Mucosa of rectum (tissue), 2 donors: ENCODE results near the gene CLPX.

Source experiments
- H3K27ac ChIP-seq, 2 donors: one replicate each; pipeline ENCODE4 v1.7.0; 2013; ENCODE audit warnings: inconsistent platforms in 2 of 2, low read depth in 2 of 2, low read length in 2 of 2
- H3K27me3 ChIP-seq, 2 donors: one replicate each; pipeline ENCODE4 v1.7.0; 2013; ENCODE audit warnings: low read length in 2 of 2; ENCODE audit not compliant: control insufficient read depth in 2 of 2, insufficient read depth in 2 of 2
- H3K36me3 ChIP-seq, 2 donors: one replicate each; pipeline ENCODE4 v1.7.0; 2013; ENCODE audit warnings: low read length in 2 of 2; ENCODE audit not compliant: control insufficient read depth in 2 of 2, insufficient read depth in 2 of 2
- H3K4me1 ChIP-seq, 2 donors: one replicate each; pipeline ENCODE4 v1.7.0; 2013; ENCODE audit warnings: low read length in 2 of 2, mild to moderate bottlenecking in 1 of 2; ENCODE audit not compliant: control insufficient read depth in 2 of 2, insufficient read depth in 2 of 2
- H3K4me3 ChIP-seq, 2 donors: one replicate each; pipeline ENCODE4 v1.7.0; 2013; ENCODE audit warnings: low read length in 2 of 2
- H3K9ac ChIP-seq, 2 donors: one replicate each; pipeline ENCODE4 v1.7.0; 2013; ENCODE audit warnings: low read length in 2 of 2, low read depth in 1 of 2, mild to moderate bottlenecking in 1 of 2
- H3K9me3 ChIP-seq, 2 donors: one replicate each; pipeline ENCODE4 v1.7.0; 2013; ENCODE audit warnings: low read length in 2 of 2; ENCODE audit not compliant: control insufficient read depth in 2 of 2
- donor health status: healthy.
- donor health status: Normal muscosa, but diverticular disease.

The CLPX gene

GRCh38 chr15:65207280-65207840, 22.2 kb upstream of the CLPX start:
- Histone ChIP-seq H3K27ac (no peak overlapping the region), H3K27me3 (no peaks in the 10 kb centered on the region), H3K4me1 (no peaks in the 10 kb centered on the region), H3K4me3 (no peak overlapping the region), H3K36me3 (no peaks in the 10 kb centered on the region), H3K9me3 (no peaks in the 10 kb centered on the region), H3K9ac (no peak overlapping the region)

DNA sequence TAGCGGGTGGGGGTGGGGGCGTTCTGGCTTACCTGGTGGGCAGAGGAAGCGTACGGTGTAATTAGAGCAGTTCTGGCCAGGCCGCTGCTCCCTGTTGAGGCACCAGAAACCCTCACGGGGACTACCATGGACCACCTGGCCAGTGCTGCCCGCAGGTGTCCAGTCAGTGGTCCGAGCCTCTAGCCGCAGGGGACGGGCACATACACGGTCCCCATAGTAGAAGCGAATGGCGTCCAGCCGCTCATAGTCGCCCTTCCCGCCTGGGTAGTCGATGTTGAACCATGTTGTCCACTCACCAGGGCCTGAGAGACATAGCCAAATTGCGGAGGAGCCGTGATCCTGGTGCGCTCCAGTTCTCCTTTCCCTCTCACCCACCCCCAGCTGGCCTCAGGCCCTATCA, 21.6 kb upstream of the CLPX start:
- Histone ChIP-seq H3K27ac (no peak overlapping the region), H3K36me3 (no peaks in the 10 kb centered on the region), H3K9ac (no peak overlapping the region)

DNA sequence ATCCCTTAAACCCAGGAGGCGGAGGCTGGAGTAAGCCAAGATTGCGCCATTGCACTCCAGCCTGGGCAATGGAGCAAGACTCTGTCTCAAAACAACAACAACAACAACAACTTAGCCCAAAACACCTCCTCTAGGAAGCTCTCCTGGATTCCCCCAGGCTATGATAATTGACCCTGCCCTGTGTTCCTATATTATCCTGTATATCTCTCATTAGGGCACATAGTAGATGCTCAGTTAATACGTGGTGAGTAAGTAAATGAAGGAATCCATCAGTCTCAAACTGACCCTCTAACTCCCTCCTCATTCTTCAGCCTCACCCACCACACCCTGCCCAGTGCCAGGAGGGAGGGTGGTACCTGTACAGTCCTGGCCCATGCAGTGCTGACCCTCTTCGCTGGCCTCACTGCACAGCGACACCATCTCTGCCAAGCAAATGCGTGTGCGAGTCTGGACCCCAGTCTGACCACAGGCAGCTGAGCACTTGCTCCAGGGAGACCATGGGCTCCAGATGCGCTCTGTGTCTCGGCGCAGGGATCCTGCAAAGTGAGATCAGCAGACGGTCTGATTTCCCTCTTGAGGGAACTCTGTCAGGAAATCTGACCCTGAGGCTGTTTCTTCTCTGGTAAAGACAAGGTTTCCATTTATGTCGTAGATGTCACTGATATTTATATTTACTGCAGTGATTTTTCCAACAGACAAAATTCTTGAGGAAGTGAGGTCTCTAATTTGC, 20.0 kb upstream of the CLPX start:
- H3K4me3 ChIP-seq = no peak overlapping the region
- H3K4me1 ChIP-seq = no peaks in the 10 kb centered on the region
- no peak overlapping the region for H3K9ac ChIP-seq
- H3K27ac ChIP-seq = no peak overlapping the region
- no peaks in the 10 kb centered on the region for H3K27me3 ChIP-seq
- H3K9me3 ChIP-seq = no peaks in the 10 kb centered on the region
- no peaks in the 10 kb centered on the region for H3K36me3 ChIP-seq

More for the DNA sequence above, 21.6 kb upstream of the CLPX start:
- Histone ChIP-seq H3K4me3 (no peak overlapping the region), H3K27me3 (no peaks in the 10 kb centered on the region), H3K4me1 (no peaks in the 10 kb centered on the region), H3K9me3 (no peaks in the 10 kb centered on the region)

DNA sequence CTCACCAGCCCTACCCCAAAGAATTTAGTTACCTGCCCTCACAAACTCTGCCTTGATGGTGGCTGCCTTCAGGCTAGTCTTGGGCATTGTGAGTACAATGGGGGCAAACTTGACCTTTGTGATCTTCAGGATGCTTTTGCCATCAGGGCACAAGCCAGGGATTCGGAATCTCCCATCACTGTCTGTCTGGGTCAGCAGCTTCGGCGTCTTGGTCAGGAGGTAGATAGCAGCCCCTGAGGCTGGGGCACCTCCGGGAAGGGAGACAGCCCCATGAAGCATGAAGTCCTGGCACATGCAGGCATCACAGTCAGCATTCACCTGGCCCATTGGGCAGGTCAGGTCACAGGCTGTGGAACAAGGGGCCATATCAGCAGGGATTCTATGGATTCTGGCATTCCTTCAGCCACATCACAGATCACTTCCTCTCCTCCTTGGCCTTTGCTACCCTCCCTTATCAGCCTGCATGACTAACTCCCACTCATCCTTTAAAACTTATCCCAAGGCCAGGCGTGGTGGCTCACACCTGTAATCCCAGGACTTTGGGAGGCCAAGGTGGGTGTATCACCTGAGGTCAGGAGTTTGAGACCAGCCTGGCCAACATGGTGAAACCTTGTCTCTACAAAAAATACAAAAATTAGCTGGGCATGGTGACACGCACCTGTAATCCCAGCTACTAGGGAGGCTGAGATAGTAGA, 19.2 kb upstream of the CLPX start:
- no peak overlapping the region for H3K27ac ChIP-seq
- H3K36me3 ChIP-seq = no peaks in the 10 kb centered on the region
- no peak overlapping the region for H3K9ac ChIP-seq
- H3K9me3 ChIP-seq = no peaks in the 10 kb centered on the region
- H3K27me3 ChIP-seq = no peaks in the 10 kb centered on the region
- no peak overlapping the region for H3K4me3 ChIP-seq
- H3K4me1 ChIP-seq = no peaks in the 10 kb centered on the region

- Histone ChIP-seq H3K27me3 (no peaks in the 10 kb centered on the region), H3K9me3 (no peaks in the 10 kb centered on the region), H3K9ac (no peak overlapping the region), H3K4me1 (no peaks in the 10 kb centered on the region), H3K4me3 (no peak overlapping the region), H3K27ac (no peak overlapping the region), H3K36me3 (no peaks in the 10 kb centered on the region)
Measured at GRCh38 chr15:65201918-65202317, 16.8 kb upstream of the CLPX start.

- no peaks in the 10 kb centered on the region for H3K27me3 ChIP-seq
- H3K36me3 ChIP-seq = no peaks in the 10 kb centered on the region
- no peak overlapping the region for H3K27ac ChIP-seq
- H3K4me3 ChIP-seq = no peak overlapping the region
- H3K4me1 ChIP-seq = no peaks in the 10 kb centered on the region
- H3K9me3 ChIP-seq = no peaks in the 10 kb centered on the region
- no peak overlapping the region for H3K9ac ChIP-seq
Measured at GRCh38 chr15:65198571-65198970, 13.4 kb upstream of the CLPX start.

DNA sequence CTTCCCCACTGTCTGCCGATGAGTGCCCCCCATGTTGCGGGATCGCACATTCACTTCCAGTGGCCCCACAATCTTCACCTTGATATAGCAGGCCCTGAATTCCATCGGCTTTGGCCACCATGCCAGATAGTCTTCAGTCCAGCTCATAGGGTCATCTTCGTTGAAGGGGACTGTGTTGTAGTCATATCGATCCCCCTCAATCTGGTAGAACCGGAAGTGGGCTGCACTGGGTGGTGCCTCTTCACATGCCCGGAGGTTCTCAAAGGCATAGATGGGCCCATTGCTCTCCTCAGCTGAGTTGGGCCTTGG, 12.1 kb upstream of the CLPX start:
- no peak overlapping the region for H3K4me3 ChIP-seq
- H3K27me3 ChIP-seq = no peaks in the 10 kb centered on the region
- H3K36me3 ChIP-seq = no peaks in the 10 kb centered on the region
- no peak overlapping the region for H3K27ac ChIP-seq
- H3K9me3 ChIP-seq = no peaks in the 10 kb centered on the region
- no peak overlapping the region for H3K9ac ChIP-seq
- H3K4me1 ChIP-seq = no peaks in the 10 kb centered on the region

DNA sequence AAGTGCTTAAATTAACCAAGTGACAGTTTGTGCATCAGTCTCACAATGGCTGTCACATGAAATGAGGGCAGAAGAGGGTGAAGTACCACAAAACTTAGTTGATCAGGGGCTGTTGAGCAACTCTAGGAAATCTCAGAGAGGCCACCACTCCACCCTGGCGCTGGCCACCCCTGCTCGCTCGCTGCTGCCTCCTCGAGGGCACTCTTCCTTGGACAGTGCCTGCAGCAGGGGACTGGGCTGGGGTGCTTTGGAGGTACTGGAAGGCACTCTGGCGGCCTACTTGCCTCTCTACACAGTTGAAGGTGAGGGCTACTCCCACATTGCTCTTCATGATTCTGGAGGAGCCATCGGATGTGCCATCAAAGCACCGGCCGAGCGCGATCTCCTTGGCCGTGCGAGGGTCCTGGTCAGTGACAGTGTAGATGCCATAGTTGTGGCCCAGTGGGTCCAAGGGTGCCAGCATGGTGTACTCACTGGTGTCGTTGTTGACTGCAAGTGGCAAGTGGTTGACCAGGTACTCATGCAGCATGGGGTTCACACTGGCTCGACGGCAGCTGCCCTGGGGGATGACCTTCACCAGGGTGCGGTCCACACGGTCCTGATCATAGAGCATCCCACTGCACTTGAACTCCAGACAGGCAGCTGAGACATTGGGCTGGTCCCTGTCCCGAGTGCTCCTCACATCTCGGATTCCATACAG, 11.6 kb upstream of the CLPX start:
- H3K4me1 ChIP-seq = no peaks in the 10 kb centered on the region
- no peak overlapping the region for H3K9ac ChIP-seq
- no peaks in the 10 kb centered on the region for H3K9me3 ChIP-seq
- H3K36me3 ChIP-seq = no peaks in the 10 kb centered on the region
- H3K27me3 ChIP-seq = no peaks in the 10 kb centered on the region
- H3K27ac ChIP-seq = no peak overlapping the region
- H3K4me3 ChIP-seq = no peak overlapping the region

DNA sequence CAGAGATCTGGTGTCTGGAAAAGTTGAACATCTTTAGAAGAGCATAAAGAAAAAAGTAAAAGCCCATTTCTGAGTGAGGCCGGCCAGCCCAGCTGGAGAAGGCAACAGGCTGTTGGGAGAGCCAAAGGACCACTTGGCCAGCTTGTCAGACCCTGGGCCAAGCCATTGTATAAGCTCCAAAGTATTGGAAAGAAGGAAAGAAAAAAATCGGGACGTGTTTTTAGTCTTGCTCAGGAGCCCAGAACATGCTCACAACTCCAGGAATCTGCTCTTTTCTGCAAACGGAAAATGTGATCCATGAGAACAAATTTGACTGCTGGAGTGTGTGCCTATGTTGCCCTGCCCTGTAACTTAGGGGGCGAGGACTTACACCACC, 10.4 kb upstream of the CLPX start:
- H3K4me1 ChIP-seq = no peaks in the 10 kb centered on the region
- H3K36me3 ChIP-seq = no peaks in the 10 kb centered on the region
- H3K4me3 ChIP-seq = no peak overlapping the region
- H3K9me3 ChIP-seq = no peaks in the 10 kb centered on the region
- peak overlapping the region in 1 of 2 donors; percentile 48 for H3K27ac ChIP-seq
- no peak overlapping the region for H3K9ac ChIP-seq
- H3K27me3 ChIP-seq = no peaks in the 10 kb centered on the region

GRCh38 chr15:65194826-65195547, 9.8 kb upstream of the CLPX start:
- Histone ChIP-seq H3K36me3 (no peaks in the 10 kb centered on the region), H3K4me3 (no peak overlapping the region), H3K9ac (no peak overlapping the region), H3K4me1 (no peaks in the 10 kb centered on the region), H3K9me3 (no peaks in the 10 kb centered on the region), H3K27ac (peak overlapping the region in 1 of 2 donors; percentile 48), H3K27me3 (no peaks in the 10 kb centered on the region)
